CD4-positive, alpha-beta T cell treated with Interleukin-4 for 1 hour (primary cell): ENCODE data around the gene AMPD3.

Experiments
- DNase-seq, 2 donors: peaks; one replicate each; pipeline ENCODE4 v3.0.0-alpha.2; 2020 to 2022

The AMPD3 gene

DNA sequence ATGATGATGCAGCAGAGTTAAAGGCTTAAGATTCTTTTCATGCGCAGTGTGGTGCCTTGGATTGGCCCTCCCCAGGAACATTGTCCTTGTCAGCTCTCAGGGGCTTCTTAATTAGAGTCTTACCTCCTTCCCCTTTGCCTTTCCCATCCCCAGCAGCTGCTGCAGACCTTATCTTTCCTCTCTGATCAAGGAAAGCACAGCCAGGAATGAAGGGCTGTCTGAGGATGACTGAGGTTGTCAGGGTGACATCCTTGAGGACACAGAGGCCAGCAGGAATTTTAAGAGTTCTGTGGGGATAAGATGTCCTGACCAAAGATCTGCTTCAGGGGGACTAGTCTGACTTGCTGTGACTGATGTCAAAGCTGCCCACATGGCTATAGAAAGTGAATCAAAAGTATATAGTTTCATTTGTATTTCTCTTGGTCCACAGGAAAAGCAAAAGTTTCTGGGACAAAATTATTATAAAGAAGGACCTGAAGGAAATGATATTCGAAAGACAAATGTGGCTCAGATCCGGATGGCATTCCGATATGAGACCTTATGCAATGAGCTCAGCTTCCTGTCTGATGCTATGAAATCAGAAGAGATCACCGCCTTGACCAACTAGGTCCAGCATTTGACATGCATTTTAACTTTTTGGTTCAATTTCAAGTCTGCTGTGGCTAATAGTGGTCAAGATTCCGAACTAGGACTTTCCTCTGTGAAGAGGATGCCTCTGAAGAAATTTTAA lies 50.4 kb downstream of the AMPD3 start:
- DNase-seq, result no peak

DNA sequence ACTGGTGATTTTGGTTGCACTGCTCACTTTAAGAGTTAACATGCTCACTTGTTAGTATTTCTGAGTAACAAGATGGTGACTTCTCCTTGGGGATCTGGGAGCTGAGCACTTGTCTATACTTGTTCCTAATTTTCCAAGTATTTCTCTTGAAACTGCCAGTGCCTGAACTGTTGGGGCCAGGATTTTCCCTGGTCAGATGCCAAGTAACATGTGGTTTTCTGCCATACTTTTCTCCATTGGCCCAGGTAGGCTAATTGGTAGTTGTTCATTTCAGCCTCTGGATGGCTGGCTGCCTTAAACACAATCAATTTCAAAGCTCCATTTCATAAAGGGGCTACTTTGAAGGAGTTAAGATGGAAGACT lies 50.9 kb downstream of the AMPD3 start:
- no peak for DNase-seq

- no peak for DNase-seq
Measured at GRCh38 chr11:10511181-10511621, 56.1 kb downstream of the AMPD3 start.

DNA sequence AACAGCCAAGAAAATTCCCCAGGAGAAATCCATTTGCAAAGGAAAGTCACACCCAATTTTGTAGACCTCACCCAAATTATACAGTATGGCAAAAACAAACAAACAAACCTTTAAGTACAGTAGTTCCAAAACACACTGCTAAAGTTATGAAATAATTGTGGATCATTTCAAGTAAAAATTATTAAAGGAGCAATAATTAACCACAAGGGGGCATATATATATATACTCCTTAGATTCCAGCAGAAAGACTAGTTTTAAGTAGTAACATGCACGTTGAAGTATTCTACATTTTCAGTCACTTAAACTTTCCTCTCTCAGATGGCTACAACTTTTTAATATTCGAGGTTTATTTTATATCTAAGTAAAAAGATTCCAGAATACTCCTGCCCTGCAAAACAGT lies 59.1 kb downstream of the AMPD3 start:
- DNase-seq, result no peak

GRCh38 chr11:10514709-10515108 lies 59.6 kb downstream of the AMPD3 start:
- no peak for DNase-seq

DNA sequence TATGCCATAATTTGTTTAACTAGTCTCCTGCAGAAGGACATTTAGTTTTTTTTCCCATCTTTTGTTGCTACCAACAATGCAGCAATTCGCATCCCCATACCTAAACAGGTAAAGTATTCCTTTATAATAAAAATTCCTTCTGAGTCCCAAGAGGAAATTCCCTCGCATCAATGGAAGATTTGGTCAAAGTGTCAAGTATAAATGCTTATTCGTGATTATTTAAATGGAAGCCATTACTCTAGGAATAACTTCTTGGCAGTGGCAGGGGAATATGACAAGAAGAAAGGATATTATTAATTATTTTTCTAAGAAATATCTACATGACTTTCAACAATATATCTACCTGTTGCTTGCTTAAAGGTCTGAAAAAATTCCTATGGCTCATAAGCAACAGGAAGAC lies 60.4 kb downstream of the AMPD3 start:
- DNase-seq, result no peak

DNA sequence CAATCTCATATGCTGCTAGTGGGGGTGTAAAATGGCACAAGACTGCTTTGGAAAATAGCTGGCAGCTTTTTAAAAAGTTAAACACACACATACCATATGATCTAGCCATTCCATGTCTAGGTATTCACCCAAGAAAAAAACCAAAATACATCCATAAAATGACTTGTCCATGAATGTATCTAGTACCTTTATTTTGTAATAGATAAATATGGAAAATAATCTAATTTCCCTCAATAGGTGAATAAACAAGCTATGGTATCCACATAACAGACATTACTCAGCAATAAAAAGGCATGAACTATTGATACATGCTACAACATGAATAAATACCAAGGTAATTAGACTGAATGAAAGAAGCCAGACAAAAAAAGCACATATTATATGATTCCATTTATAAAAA lies 63.1 kb downstream of the AMPD3 start:
- no peak for DNase-seq

DNA sequence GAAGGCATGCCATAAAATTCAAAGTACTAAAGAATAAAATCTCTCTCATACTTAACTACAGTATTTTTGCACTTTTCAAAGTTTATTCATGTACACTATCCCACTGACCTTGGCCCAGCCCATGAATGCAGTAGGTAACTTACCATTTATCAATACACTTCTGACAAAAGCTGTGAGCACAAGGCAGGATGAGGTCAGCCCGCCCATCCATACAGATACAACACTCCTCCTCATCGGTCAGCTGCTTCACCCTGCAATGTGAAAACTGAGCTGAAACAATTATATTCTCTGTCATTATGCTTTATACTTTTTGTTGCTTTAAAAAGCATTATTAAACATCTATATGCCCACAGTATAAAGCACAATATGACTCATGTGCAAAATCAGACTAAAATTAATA lies 63.8 kb downstream of the AMPD3 start:
- DNase-seq, result no peak

DNA sequence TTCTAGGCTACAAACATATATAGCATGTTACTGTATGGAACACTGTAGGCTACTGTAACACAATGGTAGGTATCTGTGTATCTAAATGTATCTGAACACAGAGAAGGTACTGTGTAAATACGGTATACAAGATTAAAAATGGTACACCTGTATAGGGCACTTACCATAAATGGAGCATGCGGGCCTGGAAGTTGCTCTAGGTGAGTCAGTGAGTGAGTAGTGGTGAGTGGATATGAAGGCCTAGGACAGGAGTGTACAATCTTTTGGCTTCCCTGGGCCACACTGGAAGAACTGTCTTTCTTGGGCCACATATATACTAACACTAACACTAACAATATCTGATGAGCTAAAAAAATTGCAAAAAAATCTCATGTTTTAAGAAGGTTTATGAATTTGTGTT lies 64.6 kb downstream of the AMPD3 start:
- no peak for DNase-seq

DNA sequence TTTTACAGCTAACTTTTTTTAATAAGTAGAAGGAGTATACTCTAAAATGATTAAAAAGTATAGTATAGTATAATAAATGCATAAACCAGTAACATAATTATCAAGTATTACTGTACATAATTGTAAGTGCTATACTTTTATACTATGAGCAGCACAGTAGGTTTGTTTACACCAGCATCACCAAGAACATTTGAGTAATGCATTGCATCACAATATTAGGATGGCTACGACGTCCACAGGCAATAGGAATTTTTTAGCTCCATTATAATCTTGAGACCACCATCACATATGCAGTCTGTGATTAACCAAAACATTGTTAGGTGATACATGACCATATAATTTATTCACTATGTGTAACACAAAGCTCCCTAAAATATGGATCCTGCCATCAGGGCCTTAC lies 65.5 kb downstream of the AMPD3 start:
- DNase-seq, result no peak

DNA sequence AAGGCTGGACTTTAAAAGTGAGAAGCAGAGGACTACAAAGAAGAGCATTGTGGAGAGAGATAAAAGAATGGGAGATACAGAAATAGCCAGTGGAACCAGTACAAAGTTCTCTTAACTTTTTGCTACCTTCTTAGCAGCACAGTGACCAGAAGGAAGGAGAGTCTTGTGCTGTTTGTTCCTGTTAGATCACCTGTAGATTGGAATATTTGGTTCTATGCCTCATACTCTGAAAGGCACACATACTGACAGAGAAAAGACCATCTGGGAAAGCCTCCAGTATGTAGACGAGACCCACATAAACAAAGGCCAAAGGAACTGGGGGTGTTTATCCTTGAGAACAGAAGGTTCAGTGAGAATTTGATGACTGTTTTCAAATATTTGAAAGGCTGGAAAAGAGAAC lies 67.2 kb downstream of the AMPD3 start:
- DNase-seq, result no peak

GRCh38 chr11:10522921-10523320 lies 67.9 kb downstream of the AMPD3 start:
- no peak for DNase-seq

DNA sequence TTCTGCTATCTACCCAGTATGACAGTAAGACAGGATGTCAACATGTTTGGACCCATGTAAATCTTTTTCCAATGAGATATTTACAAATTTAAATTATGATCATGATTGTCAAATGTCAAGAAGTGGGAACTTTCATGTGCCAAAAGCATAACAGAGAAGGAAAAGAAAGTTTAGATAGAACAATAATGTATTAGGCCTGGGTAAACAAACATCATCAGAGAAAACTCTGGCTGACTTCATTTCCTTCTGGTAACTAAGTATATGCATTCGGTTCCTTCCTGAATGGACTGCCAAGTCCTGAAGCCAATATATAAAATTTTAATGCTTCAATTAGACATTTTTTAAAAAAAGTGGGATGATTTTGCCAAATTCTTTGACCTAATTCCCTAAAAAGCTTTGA lies 69.4 kb downstream of the AMPD3 start:
- no peak for DNase-seq

DNA sequence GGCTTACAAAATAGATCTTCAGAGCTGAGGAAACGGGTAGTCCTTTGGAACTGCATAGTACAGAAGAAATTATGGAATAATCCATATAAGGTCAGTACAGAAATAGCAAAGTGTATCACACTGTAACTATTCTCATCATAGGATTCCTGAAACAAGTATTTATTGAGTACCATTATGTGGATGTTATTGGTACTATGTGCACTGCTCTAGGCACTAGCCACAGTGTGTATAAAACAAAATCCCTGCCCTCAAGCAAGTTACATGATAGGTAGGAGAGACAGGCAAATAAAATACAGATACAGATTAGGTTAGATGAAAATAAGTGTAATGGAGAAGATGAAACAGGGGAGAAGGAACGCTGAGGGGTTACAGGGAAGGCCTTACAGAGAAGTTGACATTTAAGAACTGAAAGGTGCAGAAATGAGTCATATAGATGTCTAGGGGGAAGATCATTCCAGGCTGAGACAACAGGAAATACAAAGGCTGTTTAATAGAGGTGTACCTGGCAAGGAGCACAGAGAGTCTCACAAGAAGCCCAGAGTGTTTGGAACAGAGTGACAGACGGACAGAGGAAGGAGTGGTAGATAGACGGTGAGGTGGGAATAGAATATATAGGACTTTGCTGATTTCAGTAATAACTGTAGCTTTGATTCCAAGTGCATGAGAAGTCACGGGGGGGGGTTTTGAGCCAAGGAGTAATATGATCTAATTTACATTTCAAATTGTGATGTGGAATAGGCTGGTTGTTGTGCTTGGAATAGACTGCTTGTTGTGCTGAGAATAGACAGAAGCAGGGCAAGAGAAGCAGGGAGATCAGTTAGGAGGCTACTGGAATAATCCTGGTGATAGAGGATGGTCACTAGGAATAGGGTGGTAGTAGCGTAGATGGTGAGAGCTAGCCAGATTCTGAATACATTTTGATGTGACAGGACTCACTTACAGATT lies 72.2 kb downstream of the AMPD3 start:
- DNase-seq, result no peak

DNA sequence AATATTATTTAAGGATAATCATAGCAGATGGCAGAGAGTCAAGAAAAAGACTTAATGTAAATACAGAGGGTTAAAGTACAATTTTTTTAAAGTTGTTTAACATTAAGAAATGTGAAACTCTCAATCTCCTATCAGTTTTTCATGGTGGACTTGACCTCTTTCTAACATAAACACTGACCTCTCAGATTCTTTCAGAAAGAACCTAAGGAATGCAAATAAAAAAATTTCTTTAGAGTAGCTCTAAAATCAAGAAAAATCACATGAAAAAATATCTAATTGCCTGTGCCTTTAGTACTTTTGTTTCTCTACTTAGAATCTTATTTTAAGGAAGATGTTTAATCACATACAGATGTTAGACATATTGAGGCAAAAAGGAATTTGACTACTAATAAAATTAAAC lies 73.1 kb downstream of the AMPD3 start:
- no peak for DNase-seq

GRCh38 chr11:10529279-10529678 lies 74.2 kb downstream of the AMPD3 start:
- no peak for DNase-seq

GRCh38 chr11:10532526-10532925 lies 77.5 kb downstream of the AMPD3 start:
- no peak for DNase-seq

- no peak for DNase-seq
Measured at GRCh38 chr11:10533323-10533722, 78.3 kb downstream of the AMPD3 start.

DNA sequence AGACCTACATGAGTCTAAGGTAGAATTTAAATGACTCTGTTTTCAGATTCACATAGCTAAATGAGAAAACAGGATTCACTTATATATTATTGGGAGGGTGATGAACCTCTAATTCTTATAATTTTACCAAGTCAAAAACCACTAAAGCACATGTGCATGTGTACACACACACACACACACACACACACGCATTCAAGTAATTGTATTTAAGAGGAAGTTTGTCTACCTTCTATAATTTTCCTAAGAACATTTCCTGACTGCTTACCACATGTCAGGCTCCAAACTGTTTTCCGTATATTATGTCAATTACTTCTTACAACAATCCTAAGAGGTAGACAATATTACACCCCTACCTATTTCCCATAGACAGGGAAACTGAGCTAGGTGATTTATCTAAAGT lies 79.3 kb downstream of the AMPD3 start:
- no peak for DNase-seq

DNA sequence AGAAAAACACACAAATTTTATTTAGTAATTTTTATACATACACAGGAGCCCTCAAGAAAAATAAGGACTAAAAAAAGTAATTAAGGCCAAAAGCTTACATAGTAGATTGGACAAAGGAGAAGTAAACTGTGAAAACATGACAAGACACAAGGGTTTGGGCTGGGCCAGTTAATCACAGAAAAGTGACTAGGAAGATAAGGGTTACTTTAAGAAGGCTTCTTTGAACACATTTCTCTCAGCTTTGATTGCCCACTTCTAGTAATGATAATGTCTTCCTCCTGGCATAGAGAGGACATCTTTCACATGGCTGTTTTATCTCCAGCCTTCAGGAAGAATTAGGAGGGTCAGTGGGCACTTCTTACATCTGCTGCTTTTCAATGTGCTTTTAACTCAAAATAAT lies 82.5 kb downstream of the AMPD3 start:
- no peak for DNase-seq

- DNase-seq, result no peak
Measured at GRCh38 chr11:10538924-10539323, 83.9 kb downstream of the AMPD3 start.

DNA sequence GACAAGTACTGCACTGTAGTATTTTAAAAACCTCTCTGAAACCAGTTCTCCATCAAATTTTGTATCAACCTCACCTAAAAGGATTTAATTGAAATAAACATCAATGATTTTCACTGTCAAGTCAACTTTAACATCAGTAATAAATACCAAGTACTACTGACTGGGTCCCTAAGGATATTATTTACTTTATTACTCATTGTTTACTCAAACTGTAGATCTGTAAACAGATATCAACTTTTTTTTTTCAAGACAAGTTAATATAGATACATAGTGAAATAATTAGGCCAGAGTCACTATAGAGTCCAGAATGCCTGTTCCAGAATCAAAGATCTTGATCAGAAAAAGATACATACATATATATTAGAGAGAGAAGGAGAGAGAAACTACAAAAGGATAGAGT lies 84.3 kb downstream of the AMPD3 start:
- no peak for DNase-seq

- DNase-seq, result no peak
Measured at GRCh38 chr11:10540546-10540914, 85.5 kb downstream of the AMPD3 start.

DNA sequence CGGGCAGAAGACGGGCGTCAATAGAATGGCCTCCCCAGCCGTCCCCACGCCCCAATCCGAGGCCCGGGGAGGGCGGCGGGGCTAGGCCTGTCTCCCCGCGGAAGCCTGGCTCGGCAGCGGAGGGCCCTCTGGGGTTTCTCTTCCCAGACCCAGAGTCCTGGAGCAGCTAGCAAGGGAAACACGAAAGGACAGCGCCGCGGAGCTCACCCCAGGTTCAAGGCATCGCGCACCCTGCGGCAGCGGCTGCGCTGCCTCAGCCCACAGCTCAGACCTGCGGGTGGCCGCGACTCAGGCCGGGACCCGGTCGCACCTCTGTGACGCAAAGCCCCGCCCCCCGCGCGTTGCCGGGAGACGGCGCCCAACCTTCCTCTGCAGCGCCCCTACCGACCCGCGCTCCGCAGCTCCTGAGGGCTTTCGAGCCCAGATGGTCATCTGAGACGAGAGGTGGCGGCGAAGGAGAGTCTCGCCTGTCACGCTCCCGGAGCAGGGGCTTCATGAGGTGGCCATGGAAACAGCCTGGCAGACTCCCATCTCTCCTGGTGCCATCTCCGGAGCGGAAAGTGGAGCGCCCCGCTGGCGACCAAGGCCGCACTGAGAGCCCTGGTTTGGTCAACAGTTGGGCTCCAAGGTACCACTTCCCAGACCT lies 86.0 kb downstream of the AMPD3 start, which contains the start of gene RNF141:
TSS of gene RNF141 (minus strand) at position 273 of the 646 bp plus-strand sequence. CDS start 7,029 bp downstream, outside the sequence.
- peak; percentile 92 to 93 for DNase-seq
